Activated naive CD4-positive, alpha-beta T cell treated with anti-CD3 and anti-CD28 coated beads, Interleukin-2, amount 50 U/mL, for 72 hours (primary cell): ENCODE data around the gene PDLIM5. TPM values are rescaled to one million over a fixed set of nuclear protein-coding genes. Genes with fewer than 3 reads are reported as not detected.

Source experiments
- ATAC-seq, 2 donors: fragments of 150-1000 bp; cut with Tn5 transposase; 2 replicates each; pipeline ENCODE4 v1.10.0; 2021; ENCODE audit warnings: mild to moderate bottlenecking in 2 of 2, moderate library complexity in 2 of 2
- DNase-seq, 2 donors: peaks; one replicate each; pipeline ENCODE4 v3.0.0; 2021 to 2022; ENCODE audit warnings: low spot score in 2 of 2
- H3K27ac Mint-ChIP-seq, 2 donors: one replicate each; pipeline ENCODE4 v1.8.0; 2022; ENCODE audit warnings: mild to moderate bottlenecking in 2 of 2, mixed read lengths in 2 of 2
- H3K36me3 Mint-ChIP-seq, 2 donors: one replicate each; pipeline ENCODE4 v1.8.0; 2022; ENCODE audit warnings: mixed read lengths in 2 of 2
- H3K9me3 Mint-ChIP-seq, 2 donors: one replicate each; pipeline ENCODE4 v1.8.0; 2022; ENCODE audit warnings: mixed read lengths in 2 of 2
- total RNA-seq, 2 donors: library from RNA; stranded (reverse); gene quantifications; one replicate each; pipeline ENCODE4 v1.2.3, GENCODE V29; 2022

PDLIM5 gene
- total RNA-seq, 2 donors from 2014 or later, result 18.6 to 21.8 TPM

DNA sequence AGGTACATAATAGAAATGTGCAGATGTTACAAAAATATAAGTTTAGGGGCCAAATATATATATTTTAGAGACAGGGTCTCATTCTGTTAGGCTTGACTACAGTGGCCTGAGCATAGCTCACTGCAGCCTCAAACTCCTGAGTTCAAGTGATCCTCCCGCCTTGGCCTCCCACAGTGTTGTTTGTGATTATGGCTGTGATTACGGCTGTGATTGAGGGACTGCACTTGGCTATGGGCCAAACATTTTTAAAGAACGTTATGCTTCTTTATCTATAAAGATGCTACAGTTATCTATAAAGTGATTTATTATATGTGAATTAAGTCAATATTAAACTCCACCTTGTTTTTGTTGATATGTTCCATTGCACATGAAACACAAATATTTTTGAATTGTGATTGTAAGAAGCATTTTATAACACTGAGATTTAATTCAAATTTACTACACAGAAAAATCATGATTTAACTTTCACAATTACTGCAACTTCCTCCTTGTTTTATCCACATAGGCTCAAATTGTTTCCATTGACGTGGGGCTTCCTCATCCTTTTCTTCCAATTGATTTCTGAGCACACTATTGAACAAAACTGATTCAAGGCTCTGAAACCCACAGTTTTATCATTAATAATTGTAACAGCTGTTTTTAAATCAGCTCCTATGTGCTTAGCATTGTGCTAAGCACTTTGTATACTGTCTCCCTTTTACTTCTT, 237.6 kb downstream of the PDLIM5 start:
- H3K9me3 Mint-ChIP-seq, result no peaks in the 10 kb centered on the region
- H3K36me3 Mint-ChIP-seq, result no peaks in the 10 kb centered on the region
- DNase-seq (no peak), ATAC-seq (no peak)
- no peak overlapping the region for H3K27ac Mint-ChIP-seq

DNA sequence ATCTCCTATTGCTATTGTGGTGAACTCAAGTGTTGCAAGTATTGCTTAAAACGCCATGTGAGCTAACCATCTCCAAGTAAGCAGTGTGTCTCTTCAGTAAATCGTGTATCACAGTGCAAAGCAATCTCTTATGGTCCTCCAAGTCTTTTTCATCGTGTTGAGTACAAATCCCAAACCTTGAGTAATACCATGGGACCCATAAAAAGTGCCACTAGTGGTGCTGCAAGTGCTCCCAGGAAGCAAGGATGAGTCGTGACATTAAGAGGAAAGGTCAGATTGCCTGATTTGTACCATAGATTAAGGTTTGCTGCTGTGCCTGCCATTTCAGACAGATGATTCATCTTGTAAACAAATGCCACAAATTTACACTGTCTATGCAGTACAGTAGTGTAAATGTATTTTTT, 239.1 kb downstream of the PDLIM5 start:
- H3K27ac Mint-ChIP-seq, result no peak overlapping the region
- no peaks in the 10 kb centered on the region for H3K36me3 Mint-ChIP-seq
- ATAC-seq, result peak in 1 of 2 donors; percentile 26
- H3K9me3 Mint-ChIP-seq, result no peaks in the 10 kb centered on the region
- DNase-seq, result no peak

DNA sequence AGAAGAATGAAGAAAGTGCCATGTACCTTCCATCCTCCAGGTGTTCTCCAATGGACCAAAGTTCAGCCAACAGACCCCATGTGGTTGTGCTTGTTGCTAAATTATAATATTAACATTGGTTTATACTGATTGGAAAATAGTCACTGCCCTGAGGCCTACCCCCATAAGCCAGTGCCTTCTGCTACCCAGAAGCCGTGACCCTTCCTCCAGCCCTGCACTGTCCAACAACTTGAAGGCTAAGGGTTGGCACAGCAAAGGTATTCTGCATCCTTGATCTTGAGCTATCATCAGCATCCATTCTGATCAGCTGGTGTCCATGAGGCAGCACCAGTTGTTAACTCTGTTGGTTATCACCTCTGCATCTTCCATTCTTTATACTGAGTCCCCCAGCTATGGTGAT, 239.8 kb downstream of the PDLIM5 start:
- no peak overlapping the region for H3K27ac Mint-ChIP-seq
- no peaks in the 10 kb centered on the region for H3K36me3 Mint-ChIP-seq
- ATAC-seq (no peak), DNase-seq (no peak)
- no peaks in the 10 kb centered on the region for H3K9me3 Mint-ChIP-seq

DNA sequence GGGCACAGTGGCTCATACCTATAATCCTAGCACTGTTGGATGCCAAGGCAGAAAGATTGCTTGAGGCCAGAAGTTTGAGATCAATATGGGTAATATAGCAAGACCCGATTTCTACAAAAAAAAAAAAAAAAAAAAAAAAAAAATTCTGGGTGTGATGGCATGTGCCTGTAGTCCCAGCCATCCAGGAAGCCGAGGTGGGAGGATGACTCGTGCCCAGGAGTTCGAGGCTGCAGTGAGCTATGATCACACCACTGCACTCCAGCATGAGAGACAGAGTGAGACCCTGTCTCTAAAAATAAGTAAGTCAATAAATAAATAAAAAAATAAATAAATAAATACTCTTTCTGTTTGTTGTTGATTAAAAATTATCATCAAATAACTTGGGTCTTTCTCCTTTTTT, 243.6 kb downstream of the PDLIM5 start:
- no peak for ATAC-seq
- no peaks in the 10 kb centered on the region for H3K36me3 Mint-ChIP-seq
- no peaks in the 10 kb centered on the region for H3K9me3 Mint-ChIP-seq
- H3K27ac Mint-ChIP-seq, result no peak overlapping the region
- DNase-seq, result no peak

DNA sequence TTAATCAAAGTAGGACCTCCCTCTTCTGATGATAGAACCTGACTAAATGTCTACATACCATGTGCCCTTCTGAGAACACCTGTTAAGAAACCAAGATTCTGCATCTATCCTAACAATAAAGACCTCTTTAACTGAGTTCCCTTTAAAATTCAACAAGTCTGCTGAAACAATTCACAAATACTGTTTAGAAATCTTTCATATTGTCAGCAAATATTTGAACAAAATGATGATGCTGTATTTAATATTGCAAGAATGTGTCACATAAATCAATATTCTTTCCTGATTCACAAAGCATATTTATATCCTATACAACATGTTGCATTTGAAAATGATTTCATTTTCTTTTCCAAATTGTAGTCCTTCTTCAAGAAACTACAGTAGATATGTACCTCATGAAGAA, 246.4 kb downstream of the PDLIM5 start:
- Mint-ChIP-seq H3K27ac (no peak overlapping the region), H3K36me3 (no peaks in the 10 kb centered on the region), H3K9me3 (no peaks in the 10 kb centered on the region)
- ATAC-seq (no peak), DNase-seq (no peak)

DNA sequence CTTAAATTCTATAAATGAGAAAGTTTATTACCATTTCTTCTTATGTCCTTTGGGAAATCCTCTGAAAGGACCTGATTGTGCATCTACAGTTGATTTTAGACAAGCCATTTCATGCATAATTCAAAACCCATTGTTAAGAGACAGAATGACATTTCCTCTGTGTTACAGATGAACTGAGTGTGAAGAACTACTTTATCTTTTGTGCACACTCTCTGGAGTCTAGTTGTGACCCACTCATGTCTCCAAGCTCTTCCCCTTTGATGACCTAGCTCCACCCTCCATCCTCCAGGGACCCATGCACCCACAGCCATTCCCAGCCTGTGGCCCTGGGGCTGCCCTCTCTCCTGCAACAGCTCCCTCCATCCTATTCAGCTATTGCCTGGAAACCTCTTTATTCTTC, 248.6 kb downstream of the PDLIM5 start:
- Mint-ChIP-seq H3K36me3 (no peaks in the 10 kb centered on the region), H3K27ac (no peak overlapping the region), H3K9me3 (no peaks in the 10 kb centered on the region)
- DNase-seq (no peak), ATAC-seq (no peak)

DNA sequence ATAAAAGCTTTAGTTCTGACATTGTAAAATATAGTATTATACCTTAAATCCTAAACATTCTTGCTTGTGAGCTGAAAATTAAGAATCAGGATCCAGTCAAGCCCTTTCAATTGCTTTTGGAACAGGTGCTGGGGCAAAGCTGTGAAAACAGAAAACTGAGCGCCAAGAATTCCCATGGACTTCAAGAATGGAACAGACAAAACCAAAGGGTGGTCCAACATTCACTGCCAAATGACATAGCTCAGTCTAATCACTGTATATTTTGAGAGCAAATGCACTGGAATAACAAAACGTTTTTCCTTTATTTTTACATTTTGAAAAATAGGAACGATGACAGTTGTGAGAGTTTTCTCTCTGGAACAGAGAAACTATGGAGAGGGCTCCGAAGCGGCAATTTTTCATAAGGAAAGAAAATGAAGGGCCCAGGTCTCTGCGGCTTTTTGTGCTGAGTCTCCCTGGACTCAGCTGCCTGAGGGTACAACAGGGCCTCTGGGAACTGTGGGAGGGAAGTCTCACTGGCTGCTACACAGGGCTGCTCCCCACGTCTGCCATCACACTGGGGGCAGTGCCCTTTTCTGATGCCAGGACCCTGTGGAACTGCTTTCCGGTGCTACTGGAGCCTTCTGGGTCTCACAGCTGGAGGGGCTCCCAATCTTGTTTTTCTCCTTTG, 250.0 kb downstream of the PDLIM5 start:
- H3K27ac Mint-ChIP-seq, result no peak overlapping the region
- no peak for DNase-seq
- ATAC-seq, result no peak
- peaks cover 4% of the 10 kb centered on the region in 2 donors for H3K9me3 Mint-ChIP-seq
- no peaks in the 10 kb centered on the region for H3K36me3 Mint-ChIP-seq

DNA sequence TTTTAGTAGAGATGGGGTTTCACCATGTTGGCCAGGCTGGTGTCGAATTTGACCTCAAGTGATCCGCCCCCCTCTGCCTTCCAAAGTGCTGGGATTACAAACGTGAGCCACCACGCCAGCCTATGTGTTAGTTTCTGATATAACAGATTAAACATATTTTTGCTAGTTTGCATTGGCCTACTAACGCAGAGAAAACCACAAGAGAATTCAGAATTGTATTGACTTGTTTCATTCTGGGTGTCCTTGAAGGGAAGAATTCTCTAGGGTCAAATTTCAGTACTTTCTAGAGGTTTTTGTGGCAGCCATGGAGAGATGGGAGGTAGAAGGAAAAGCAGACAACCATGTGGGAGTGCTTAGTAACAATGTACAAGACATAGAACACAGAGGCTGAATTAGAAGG, 259.9 kb downstream of the PDLIM5 start:
- DNase-seq (no peak), ATAC-seq (no peak)
- Mint-ChIP-seq H3K36me3 (no peaks in the 10 kb centered on the region), H3K9me3 (peaks cover 2 to 3% of the 10 kb centered on the region in 2 donors), H3K27ac (no peak overlapping the region)

DNA sequence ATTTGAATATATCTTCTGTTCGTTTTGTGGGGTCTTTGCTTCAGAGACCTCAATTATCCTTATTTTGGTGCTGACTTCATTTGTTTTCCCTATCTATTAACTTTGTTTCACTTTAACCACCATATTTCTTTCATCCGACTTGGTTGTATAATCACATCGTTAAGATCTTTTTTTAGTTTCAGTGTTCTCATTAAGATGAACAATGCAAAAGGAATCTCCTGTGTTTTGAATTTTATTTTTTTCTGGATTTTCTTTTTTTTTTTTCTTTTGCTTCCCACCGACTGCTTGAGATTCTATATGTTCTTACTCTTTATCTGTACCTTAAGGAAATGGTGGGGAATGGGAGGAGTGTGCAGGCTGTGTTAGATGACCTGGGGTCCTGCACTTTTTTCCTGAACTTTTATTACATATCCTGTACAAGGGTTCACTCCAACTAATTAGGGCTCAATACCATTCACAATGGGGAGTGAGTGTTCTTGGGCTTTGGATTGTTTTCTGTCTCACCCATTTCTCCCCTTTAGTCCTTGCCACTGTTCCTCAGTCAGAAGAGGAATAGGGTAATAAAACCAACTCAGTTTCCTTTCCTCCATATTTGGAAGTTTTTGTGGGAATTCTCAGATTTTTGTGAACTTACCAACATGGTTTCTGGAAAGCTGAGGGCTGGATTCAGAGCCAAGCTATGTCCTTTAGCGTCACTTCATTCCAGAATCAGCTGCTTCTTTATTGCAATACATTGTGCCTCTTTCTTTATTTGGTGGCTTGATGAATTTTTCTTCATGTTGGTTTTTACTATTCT, 262.8 kb downstream of the PDLIM5 start:
- Mint-ChIP-seq H3K27ac (no peak overlapping the region), H3K9me3 (no peaks in the 10 kb centered on the region), H3K36me3 (no peaks in the 10 kb centered on the region)
- ATAC-seq, result no peak
- DNase-seq, result no peak

DNA sequence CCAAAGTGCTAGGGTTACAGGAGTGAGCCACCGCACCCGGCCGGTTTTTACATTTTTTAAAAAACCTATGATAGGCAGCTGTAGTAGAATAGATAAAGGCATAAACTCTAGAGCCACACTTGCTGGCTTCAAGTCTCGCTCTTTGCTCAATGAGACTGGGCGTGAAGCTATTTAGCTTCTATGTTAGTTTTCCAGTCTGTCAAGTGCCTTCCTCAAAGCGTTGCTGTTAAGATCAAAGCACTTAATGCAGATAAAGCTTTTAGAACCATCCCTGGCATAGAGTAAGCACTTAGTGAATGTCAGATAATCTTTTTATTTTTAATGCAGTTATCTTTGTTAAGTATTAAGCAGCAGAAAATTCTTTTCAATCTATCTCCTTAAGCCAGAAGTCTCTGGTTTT, 264.0 kb downstream of the PDLIM5 start:
- DNase-seq, result no peak
- no peaks in the 10 kb centered on the region for H3K9me3 Mint-ChIP-seq
- H3K27ac Mint-ChIP-seq, result no peak overlapping the region
- ATAC-seq, result no peak
- no peaks in the 10 kb centered on the region for H3K36me3 Mint-ChIP-seq

Other genes with a start within 250 kb of the PDLIM5 start
- gene SMARCAD1, start 244.1 kb upstream of the PDLIM5 start, total RNA-seq, result 10 to 100 TPM; 22.2 to 38.3 TPM
- gene HPGDS, start 109.1 kb upstream of the PDLIM5 start, total RNA-seq, result under 1 TPM in 1 of 2 donors, not detected in 1; 0.19 TPM